ENCODE data around the gene SPEM3. TPM values are rescaled to one million over a fixed set of nuclear protein-coding genes. Genes with fewer than 3 reads are reported as not detected.

Gene SPEM3
- total and polyA plus RNA-seq, 2 of the 13 experiments (the other 11 are each of a cell fraction or from before 2014, with no cell fraction given): not detected

DNA sequence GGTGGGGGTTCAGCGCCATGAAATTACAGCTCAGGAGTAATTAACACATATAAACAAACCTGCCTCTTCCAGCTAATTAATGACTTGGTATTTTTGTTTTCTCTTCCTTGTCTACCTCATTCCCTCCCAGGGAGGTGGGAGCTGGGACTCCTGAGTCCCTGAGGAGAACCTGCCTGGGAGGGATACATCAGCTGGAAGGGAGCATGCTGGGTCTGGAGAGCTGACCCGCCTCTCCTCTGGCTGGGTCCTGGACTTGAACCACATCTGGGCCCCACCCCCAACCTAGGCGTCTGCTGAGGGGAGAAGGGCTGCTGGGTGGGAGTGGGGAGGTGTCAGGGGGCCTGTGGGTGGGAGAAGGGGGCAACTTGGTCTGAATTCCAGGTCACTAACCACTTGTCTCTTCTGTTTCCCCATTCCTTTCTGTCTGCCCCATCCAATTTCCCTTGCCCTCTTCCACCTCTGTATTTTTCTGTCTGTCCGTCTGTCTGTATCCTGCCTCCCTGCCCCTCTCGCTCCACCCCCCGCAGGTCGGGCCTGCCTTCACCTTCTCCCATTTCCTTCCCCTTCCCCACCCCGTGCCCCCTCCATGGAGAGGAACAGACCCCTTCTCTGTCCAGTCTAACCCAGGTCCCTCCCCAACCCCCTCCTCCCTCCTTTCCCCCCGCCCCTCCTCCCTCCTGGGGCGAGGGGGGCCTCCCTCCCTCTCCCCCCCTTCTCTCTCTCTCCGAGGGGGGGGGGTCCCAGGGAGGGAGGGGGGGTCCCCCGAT lies 21.0 kb upstream of the SPEM3 start, which contains the start of gene NLGN2 (continued):
- TF ChIP-seq FOXA1 (IDR thresholded peaks at IDR 0.05): no peak
- TF ChIP-seq FOXA1 (CRISPR knock-in tag; IDR thresholded peaks at IDR 0.05): no peak
- no peak for TF ChIP-seq PBX3 (CRISPR knock-in tag; IDR thresholded peaks at IDR 0.05; ENCODE audit: borderline replicate concordance)
- no peak for TF ChIP-seq ZNF232 (CRISPR knock-in tag; IDR thresholded peaks at IDR 0.05; ENCODE audit: borderline replicate concordance)
- no peak for TF ChIP-seq PRDM10 (CRISPR knock-in tag; IDR thresholded peaks at IDR 0.05; ENCODE audit: low read depth)
- TF ChIP-seq ATF4 (CRISPR knock-in tag; IDR thresholded peaks at IDR 0.05): no peak
- TF ChIP-seq ATF7-NPFF (CRISPR knock-in tag; IDR thresholded peaks at IDR 0.05; ENCODE audit: low read depth): no peak
- TF ChIP-seq LRRFIP1 (CRISPR knock-in tag; conservative IDR thresholded peaks at IDR 0.05): no peak
- TF ChIP-seq ZNF547 (CRISPR knock-in tag; IDR thresholded peaks at IDR 0.05): no peak

All from HepG2 (cell line).